HG03108 (cell line): Measurements from ENCODE around the gene FTSJ1.
"Not testable (repeated sequence)": the region's sequence is repeated elsewhere in the genome, so short reads cannot be mapped to it uniquely, and the experiment has no call there.

ENCODE experiments used
- ATAC-seq: cut with Tn5 transposase; IDR thresholded peaks from one replicate; pipeline ENCODE4 v1.9.1; 2021; ENCODE audit warnings: moderate library complexity; ENCODE audit not compliant: unreplicated experiment

The FTSJ1 gene

DNA sequence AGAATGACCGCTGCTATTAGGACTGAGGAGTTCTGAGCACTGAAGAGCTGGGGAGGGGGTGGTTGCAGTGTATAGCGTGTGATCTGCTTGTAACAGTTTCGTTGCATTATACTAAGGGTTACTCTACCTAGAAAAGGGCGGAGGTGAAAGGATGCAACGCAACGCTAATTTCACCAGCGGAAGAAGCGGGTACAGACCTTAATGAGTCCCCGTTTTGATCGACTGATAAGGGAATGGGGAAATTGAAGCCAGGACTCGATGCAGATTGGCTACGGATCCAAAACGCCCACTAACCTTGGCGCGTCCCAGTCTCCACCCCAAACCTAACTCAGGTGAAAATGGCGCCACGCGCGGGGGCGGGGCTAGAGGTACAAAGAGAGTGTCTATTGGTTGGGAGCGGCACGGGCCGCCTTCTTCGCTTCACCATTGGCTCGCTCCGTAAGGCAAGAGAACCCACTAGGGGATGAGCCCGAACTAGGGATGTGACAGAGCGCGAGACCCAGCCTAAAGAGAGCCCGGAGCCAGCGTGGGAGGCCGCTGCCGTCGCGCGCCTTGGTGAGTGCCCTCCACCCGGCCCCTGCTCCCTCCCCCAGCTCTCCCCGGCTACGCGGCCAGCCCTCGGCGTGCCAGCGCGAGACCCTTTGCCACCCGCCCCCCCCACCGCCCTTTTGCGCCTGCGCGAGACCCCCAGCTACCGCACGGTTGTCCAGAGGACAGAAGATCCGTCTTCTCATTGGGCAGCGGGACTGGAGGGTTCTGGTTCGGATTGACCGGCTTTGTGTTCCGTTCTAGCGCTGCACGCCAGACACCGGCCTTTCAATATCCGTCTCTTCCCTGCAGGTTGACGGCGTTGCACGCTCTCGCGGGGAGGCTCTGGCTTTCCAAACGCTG lies 45.6 kb downstream of the FTSJ1 start, which contains the start of gene EBP:
Gene EBP (plus strand): TSS at position 456 of the 891 bp plus-strand sequence. CDS start 1,964 bp downstream, outside the sequence.
- peak; percentile 96 for ATAC-seq

DNA sequence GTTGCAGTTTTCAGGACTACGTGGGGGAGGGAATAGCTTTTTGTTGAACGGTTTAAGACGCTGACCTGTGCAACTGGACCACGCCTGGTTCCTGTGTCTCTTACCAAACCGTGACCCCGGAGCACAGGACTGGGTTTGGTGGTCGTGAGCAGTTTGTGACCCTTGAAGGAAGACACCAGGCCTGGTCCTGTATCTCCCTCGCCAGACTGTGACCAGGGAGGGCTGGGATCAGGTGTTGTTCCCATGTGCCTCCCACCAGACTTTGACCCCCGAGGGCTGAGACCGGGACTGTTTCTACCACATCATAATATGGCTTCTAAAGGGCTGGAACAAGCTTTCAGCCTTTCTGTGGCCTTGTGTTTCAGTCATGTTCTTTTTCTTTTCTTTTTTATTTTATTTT lies 46.3 kb downstream of the FTSJ1 start:
- ATAC-seq, result no peak

DNA sequence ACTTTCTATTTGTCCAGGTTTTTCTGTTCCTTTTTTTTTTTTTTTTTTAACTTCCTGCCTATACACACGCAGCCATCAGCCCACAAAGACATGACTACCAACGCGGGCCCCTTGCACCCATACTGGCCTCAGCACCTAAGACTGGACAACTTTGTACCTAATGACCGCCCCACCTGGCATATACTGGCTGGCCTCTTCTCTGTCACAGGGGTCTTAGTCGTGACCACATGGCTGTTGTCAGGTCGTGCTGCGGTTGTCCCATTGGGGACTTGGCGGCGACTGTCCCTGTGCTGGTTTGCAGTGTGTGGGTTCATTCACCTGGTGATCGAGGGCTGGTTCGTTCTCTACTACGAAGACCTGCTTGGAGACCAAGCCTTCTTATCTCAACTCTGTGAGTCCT lies 47.7 kb downstream of the FTSJ1 start:
- ATAC-seq, result no peak

DNA sequence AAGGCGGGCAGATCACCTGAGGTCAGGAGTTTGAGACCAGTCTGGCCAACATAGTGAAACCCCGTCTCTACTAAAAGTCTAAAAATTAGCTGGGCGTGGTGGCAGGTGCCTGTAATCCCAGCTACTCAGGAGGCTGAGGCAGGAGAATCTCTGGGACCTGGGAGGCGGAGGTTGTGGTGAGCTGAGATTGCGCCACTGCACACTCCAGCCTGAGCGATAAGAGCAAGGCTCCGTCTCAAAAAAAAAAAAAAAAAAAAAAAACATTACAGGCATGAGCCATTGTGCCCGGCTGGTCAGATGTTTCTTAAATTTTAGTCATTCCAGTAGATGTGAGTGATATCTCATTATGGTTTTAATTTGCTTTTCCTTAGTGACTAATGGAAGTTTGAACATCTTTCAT lies 49.9 kb downstream of the FTSJ1 start:
- ATAC-seq, result not testable (repeated sequence)

DNA sequence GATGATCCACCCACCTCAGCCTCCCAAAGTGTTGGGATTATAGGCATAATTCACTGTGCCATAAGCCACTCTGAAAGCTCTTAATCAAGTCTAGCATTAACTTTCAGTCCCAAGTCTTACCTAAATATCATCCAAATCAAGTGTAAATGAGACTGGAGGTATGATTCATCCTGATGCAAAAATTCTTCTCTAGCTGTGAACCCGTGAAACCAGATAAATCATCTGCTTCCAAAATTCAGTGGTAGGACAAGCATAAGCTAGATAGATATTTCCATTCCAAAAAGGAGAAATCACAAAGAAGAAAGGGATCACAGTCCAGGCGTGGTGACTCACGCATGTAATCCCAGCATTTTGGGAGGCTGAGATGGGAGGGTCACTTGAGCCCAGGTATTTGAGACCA lies 54.7 kb downstream of the FTSJ1 start:
- no peak for ATAC-seq

DNA sequence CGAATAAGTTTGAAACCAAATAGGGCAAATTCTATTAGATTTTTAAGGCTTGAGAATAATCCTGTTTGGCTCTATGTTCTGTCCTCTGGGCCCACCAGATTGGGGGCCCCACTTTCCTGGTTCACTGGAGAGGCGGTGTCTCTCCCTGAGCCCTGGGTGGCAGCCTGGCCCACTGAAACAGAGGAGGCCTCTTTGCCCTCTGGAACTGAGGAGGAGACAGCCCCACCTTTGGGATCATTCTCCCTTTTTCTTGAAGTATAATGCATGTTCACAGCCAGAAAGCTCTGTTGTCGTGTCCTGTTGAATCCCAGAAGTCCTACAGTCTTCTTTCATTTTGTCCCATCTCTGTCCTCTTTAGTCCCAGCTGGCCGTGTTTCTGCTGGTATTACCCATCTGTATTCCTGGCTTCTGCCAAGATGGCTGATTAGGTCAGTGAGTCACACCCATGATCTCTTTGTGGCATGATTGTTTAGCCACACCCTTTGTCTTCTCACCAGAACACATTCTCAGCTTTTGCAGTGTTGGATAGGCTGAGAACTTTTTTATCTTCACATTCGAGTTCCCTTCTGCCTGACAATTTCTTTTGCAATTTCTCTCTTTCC lies 55.5 kb downstream of the FTSJ1 start:
- no peak for ATAC-seq

DNA sequence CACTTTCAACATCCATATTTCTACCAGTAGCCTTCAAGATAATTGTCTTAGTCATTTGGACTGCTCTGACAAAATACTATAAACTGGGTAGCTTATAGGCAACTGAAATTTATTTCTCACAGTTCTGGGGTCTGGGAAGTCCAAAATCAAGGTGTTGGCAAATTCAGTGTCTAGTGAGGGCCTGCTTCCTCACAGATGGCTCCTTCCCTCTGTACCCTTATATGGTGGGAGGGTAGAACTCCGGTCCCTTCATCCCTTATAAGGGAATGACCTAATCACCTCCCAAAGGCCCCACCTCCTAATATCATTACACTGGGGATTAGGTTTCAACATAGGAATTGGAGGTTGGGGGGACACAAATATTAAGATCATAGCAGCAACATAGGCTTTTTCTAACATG lies 56.2 kb downstream of the FTSJ1 start:
- ATAC-seq, result no peak

DNA sequence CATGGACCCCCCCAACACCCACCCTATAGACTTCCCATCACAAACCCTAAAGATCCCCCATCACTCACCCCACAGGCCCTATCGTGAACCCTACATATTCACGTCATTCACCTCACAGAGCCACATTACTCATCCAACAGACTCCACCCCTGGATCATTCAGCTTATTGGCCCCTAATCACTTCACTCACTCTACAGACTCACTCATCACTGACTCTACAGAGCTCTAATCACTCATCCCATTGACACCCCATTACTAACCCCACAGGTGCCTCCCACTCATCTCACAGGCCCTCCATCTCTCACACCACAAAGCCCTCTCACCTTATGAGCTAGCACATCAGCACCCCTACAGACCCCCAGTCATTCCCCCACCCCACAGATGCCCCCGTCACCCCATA lies 57.2 kb downstream of the FTSJ1 start:
- no peak for ATAC-seq
